SK-N-SH (cell line): ENCODE measurements around the gene NLRC5. TPM values are rescaled to one million over a fixed set of nuclear protein-coding genes. Genes with fewer than 3 reads are reported as not detected.

Experiments used
- CTCF ChIA-PET: fragments of 300-600, 350-600 bp; formaldehyde crosslinking; extraction: SDS; loops from one replicate; lab custom pipeline; 2021; lab: Yijun Ruan, JAX
- POLR2A ChIA-PET: fragments of 350-600 bp; sonication (Branson Sonifier 250); formaldehyde crosslinking; extraction: SDS; loops from one replicate; lab custom pipeline; 2020; ENCODE audit warnings: antibody characterized with exemption, inconsistent platforms; lab: Yijun Ruan, JAX
- DNase-seq: peaks from one replicate; pipeline ENCODE4 v3.0.0; 2012
- H2AFZ ChIP-seq: fragments of 200-600 bp; sonication (generic); 2 replicates; pipeline ENCODE4 v1.8.1; 2016; ENCODE audit warnings: antibody characterized with exemption, mild to moderate bottlenecking, low read depth
- H3F3A ChIP-seq: fragments of 200-600 bp; sonication (generic); replicated peaks from 2 replicates; pipeline ENCODE3; 2016; ENCODE audit warnings: antibody characterized with exemption, mild to moderate bottlenecking; ENCODE audit not compliant: insufficient read depth
- H3K27ac ChIP-seq, 2 experiments: fragments of 200-500 bp in 1 of 2; fragments of 200-600 bp in 1 of 2; sonication (Bioruptor generic) in 1 of 2; sonication (generic), shearing (Covaris generic) in 1 of 2; 2 replicates each; pipeline versions ENCODE4 v1.5.1 to v1.6.1; 2014 to 2016; ENCODE audit warnings: low read depth in 2 of 2, inconsistent platforms in 1 of 2, low read length in 1 of 2, mild to moderate bottlenecking in 1 of 2, mixed read lengths in 1 of 2
- H3K27me3 ChIP-seq: fragments of 200-600 bp; sonication (generic), shearing (Covaris generic); 2 replicates; pipeline ENCODE4 v1.6.1; 2016; ENCODE audit warnings: mixed run types; ENCODE audit not compliant: insufficient read depth
- H3K36me3 ChIP-seq, 2 experiments: fragments of 200-500 bp in 1 of 2; fragments of 200-600 bp in 1 of 2; sonication (Bioruptor generic) in 1 of 2; sonication (generic) in 1 of 2; replicated peaks in 1 of 2; 2 replicates each; pipeline versions ENCODE3 to v1.5.1; 2014 to 2016; ENCODE audit warnings: low read length in 1 of 2, mild to moderate bottlenecking in 1 of 2; ENCODE audit not compliant: insufficient read depth in 2 of 2, control insufficient read depth in 1 of 2
- H3K4me1 ChIP-seq, 2 experiments: fragments of 200-500 bp in 1 of 2; fragments of 200-600 bp in 1 of 2; sonication (Bioruptor generic) in 1 of 2; sonication (generic), shearing (Covaris generic) in 1 of 2; 2 replicates each; pipeline versions ENCODE4 v1.5.1 to v1.6.1; 2014 to 2016; ENCODE audit warnings: low read depth in 1 of 2, low read length in 1 of 2, mixed run types in 1 of 2; ENCODE audit not compliant: insufficient read depth in 2 of 2, control insufficient read depth in 1 of 2
- H3K4me2 ChIP-seq: fragments of 200-600 bp; sonication (generic), shearing (Covaris generic); 2 replicates; pipeline ENCODE4 v1.6.1; 2017; ENCODE audit warnings: mixed run types
- H3K4me3 ChIP-seq, 2 experiments: fragments of 200-500 bp in 1 of 2; fragments of 200-600 bp in 1 of 2; sonication (Bioruptor generic) in 1 of 2; sonication (generic), shearing (Covaris generic) in 1 of 2; 2 replicates each; pipeline versions ENCODE4 v1.5.1 to v1.8.1; 2014 to 2016; ENCODE audit warnings: low read depth in 2 of 2, inconsistent platforms in 1 of 2, low read length in 1 of 2, mild to moderate bottlenecking in 1 of 2, mixed read lengths in 1 of 2, moderate library complexity in 1 of 2
- H3K79me2 ChIP-seq: fragments of 200-600 bp; sonication (generic); 2 replicates; pipeline ENCODE4 v1.8.1; 2017; ENCODE audit warnings: mild to moderate bottlenecking; ENCODE audit not compliant: insufficient read depth
- H3K9ac ChIP-seq: fragments of 200-600 bp; sonication (generic); 2 replicates; pipeline ENCODE4 v1.6.1; 2017; ENCODE audit warnings: mixed run types
- H3K9me2 ChIP-seq: fragments of 200-600 bp; sonication (generic); 2 replicates; pipeline ENCODE4 v1.6.1; 2017; ENCODE audit warnings: mixed run types
- H3K9me3 ChIP-seq: fragments of 200-600 bp; sonication (generic); 2 replicates; pipeline ENCODE4 v1.6.1; 2017; ENCODE audit warnings: mixed run types, mild to moderate bottlenecking, moderate library complexity
- H4K20me1 ChIP-seq: fragments of 200-600 bp; sonication (generic); 2 replicates; pipeline ENCODE4 v1.6.1; 2017; ENCODE audit warnings: mild to moderate bottlenecking, mixed run types; ENCODE audit not compliant: insufficient read depth
- CHD2 ChIP-seq: fragments of 150-350 bp; IDR thresholded peaks from 2 replicates; pipeline ENCODE4 v1.6.1; 2018; ENCODE audit warnings: low read length; ENCODE audit not compliant: partially characterized antibody
- EZH2phosphoT487 ChIP-seq: fragments of 200-600 bp; sonication (generic); IDR thresholded peaks from 2 replicates; pipeline ENCODE4 v1.6.1; 2017; ENCODE audit warnings: low read depth, mixed run types, mild to moderate bottlenecking, antibody characterized with exemption, moderate library complexity, borderline replicate concordance
- FOSL2 ChIP-seq: IDR thresholded peaks from 2 replicates; pipeline ENCODE4 v1.4.0; 2012; ENCODE audit warnings: low read depth, mild to moderate bottlenecking, moderate library complexity, borderline replicate concordance
- FOXM1 ChIP-seq: IDR thresholded peaks from 2 replicates; pipeline ENCODE4 v1.4.0; 2012; ENCODE audit warnings: low read depth, mild to moderate bottlenecking
- GABPA ChIP-seq: IDR thresholded peaks from 2 replicates; pipeline ENCODE4 v1.4.0; 2012; ENCODE audit warnings: low read depth, mild to moderate bottlenecking
- GATA2 ChIP-seq: sonication (generic); formaldehyde crosslinking; IDR thresholded peaks from 2 replicates; pipeline ENCODE4 v1.5.0; 2020; ENCODE audit warnings: mild to moderate bottlenecking, missing genetic modification reagents
- JUND ChIP-seq: IDR thresholded peaks from 2 replicates; pipeline ENCODE4 v1.4.0; 2012
- NRF1 ChIP-seq: IDR thresholded peaks from 2 replicates; pipeline ENCODE4 v1.6.1; 2012; ENCODE audit warnings: low read depth, mild to moderate bottlenecking, low read length
- POLR2AphosphoS5 ChIP-seq: IDR thresholded peaks from 2 replicates; pipeline ENCODE4 v1.6.1; 2012; ENCODE audit warnings: low read depth, low read length
- RCOR1 ChIP-seq: fragments of 150-350 bp; IDR thresholded peaks from 2 replicates; pipeline ENCODE4 v1.6.1; 2017; ENCODE audit warnings: antibody characterized with exemption, low read length
- SIN3A ChIP-seq: IDR thresholded peaks from 2 replicates; pipeline ENCODE4 v1.6.1; 2012; ENCODE audit warnings: low read depth, mild to moderate bottlenecking, low read length, moderate library complexity, borderline replicate concordance
- SMC3 ChIP-seq: IDR thresholded peaks from 2 replicates; pipeline ENCODE4 v1.6.1; 2012; ENCODE audit warnings: low read depth, low read length, improper control_type of control experiment
- TCF12 ChIP-seq: IDR thresholded peaks from 2 replicates; pipeline ENCODE4 v1.4.0; 2012
- WGBS: methylation state at CpG from one replicate; pipeline ENCODE4 v1.1.6; 2017; ENCODE audit warnings: low lambda C conversion rate; 5-methylcytosine and 5-hydroxymethylcytosine counted together
- polyA plus RNA-seq, 3 experiments: library from polyadenylated mRNA; depleted of rRNA; stranded (reverse); fragments of >200 nt; gene quantifications; 2 replicates each; pipeline ENCODE4 v1.2.3, GENCODE V29; 2012
- TF ChIP-seq, protein P1 (sequence below): IDR thresholded peaks from 2 replicates; pipeline ENCODE4 v1.4.0; 2012; ENCODE audit warnings: low read depth
- TF ChIP-seq, protein P2 (sequence below): IDR thresholded peaks from 2 replicates; pipeline ENCODE4 v1.4.0; 2012; ENCODE audit warnings: low read depth, borderline replicate concordance
- TF ChIP-seq, protein P3 (sequence below): IDR thresholded peaks from 2 replicates; pipeline ENCODE4 v1.4.0; 2012; ENCODE audit warnings: low read depth, borderline replicate concordance
- TF ChIP-seq, protein P4 (sequence below): fragments of 150-350 bp; IDR thresholded peaks from 2 replicates; pipeline ENCODE4 v1.6.1; 2016; ENCODE audit warnings: mild to moderate bottlenecking, low read depth, low read length

The NLRC5 gene
- polyA plus RNA-seq, 1 of the 3 experiments (the other 2 are of a cell fraction): 6.5 TPM

DNA sequence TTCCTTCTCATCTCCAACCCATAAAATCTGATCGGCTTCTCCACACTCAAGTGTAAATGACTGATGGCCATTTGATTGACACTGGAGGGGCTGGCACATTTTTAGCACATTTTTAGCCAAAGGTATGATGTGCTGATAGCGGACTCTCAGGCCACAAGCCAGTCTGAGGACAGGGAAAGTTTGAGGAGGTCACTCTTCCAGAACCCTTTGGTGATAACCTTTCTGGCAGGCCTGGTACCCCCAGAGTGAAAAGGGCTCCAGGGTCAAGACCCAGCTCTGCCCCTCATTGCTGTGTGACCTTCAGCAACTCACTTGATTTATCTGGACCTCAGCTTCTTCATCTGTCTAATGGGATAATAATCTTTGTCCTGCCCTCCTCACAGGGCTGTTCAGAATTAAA is 1.7 kb upstream of the NLRC5 start:
- Histone ChIP-seq H3K9me2 (no peaks in the 10 kb centered on the region), H3K79me2 (no peaks in the 10 kb centered on the region), H3K4me3 (no peak overlapping the region), H3K4me1 (peaks cover 12 to 19% of the 10 kb centered on the region in 2 experiments; a peak in 2 of 4 replicates), H3K27ac (no peak overlapping the region), H3K9me3 (no peaks in the 10 kb centered on the region), H3K4me2 (no peak overlapping the region), H3K27me3 (no peaks in the 10 kb centered on the region), H2AFZ (no peak overlapping the region), H3K36me3 (no peaks in the 10 kb centered on the region), H4K20me1 (no peaks in the 10 kb centered on the region), H3F3A (no peaks in the 10 kb centered on the region), H3K9ac (no peak overlapping the region)
- ChIA-PET CTCF (interaction anchor here (1.6 kb wide), 1 partner anchor 24 kb away, joined by 4 read pairs; no protein-coding TSS in a partner anchor), POLR2A (no interaction called here)
- 95% methylated on average over 2 of the region's 2 CpGs for WGBS
- DNase-seq: no peak
- TF ChIP-seq, protein P1, sequence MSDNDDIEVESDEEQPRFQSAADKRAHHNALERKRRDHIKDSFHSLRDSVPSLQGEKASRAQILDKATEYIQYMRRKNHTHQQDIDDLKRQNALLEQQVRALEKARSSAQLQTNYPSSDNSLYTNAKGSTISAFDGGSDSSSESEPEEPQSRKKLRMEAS: no peak
- TF ChIP-seq, protein P2, sequence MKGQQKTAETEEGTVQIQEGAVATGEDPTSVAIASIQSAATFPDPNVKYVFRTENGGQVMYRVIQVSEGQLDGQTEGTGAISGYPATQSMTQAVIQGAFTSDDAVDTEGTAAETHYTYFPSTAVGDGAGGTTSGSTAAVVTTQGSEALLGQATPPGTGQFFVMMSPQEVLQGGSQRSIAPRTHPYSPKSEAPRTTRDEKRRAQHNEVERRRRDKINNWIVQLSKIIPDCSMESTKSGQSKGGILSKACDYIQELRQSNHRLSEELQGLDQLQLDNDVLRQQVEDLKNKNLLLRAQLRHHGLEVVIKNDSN: no peak
- TF ChIP-seq TCF12 (no peak), SIN3A (no peak), RCOR1 (no peak), JUND (no peak), NRF1 (no peak), CHD2 (no peak), FOSL2 (no peak), FOXM1 (no peak), SMC3 (no peak), GATA2 (CRISPR knock-in tag) (no peak), EZH2phosphoT487 (no peak), GABPA (no peak), POLR2AphosphoS5 (no peak)
- TF ChIP-seq, protein P3, sequence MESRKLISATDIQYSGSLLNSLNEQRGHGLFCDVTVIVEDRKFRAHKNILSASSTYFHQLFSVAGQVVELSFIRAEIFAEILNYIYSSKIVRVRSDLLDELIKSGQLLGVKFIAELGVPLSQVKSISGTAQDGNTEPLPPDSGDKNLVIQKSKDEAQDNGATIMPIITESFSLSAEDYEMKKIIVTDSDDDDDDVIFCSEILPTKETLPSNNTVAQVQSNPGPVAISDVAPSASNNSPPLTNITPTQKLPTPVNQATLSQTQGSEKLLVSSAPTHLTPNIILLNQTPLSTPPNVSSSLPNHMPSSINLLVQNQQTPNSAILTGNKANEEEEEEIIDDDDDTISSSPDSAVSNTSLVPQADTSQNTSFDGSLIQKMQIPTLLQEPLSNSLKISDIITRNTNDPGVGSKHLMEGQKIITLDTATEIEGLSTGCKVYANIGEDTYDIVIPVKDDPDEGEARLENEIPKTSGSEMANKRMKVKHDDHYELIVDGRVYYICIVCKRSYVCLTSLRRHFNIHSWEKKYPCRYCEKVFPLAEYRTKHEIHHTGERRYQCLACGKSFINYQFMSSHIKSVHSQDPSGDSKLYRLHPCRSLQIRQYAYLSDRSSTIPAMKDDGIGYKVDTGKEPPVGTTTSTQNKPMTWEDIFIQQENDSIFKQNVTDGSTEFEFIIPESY: no peak
- TF ChIP-seq, protein P4, sequence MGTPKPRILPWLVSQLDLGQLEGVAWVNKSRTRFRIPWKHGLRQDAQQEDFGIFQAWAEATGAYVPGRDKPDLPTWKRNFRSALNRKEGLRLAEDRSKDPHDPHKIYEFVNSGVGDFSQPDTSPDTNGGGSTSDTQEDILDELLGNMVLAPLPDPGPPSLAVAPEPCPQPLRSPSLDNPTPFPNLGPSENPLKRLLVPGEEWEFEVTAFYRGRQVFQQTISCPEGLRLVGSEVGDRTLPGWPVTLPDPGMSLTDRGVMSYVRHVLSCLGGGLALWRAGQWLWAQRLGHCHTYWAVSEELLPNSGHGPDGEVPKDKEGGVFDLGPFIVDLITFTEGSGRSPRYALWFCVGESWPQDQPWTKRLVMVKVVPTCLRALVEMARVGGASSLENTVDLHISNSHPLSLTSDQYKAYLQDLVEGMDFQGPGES: no peak
